OCI-LY7 (cell line): ENCODE results near the gene ATXN1. TPM values are rescaled to one million over a fixed set of nuclear protein-coding genes. Genes with fewer than 3 reads are reported as not detected.

Experiments
- BruUV-seq: library from RNA; stranded (reverse); fragments of 400-500 nt; replicated peaks from 2 replicates; lab custom pipeline; 2021; lab: Mats Ljungman, UMichigan
- CTCF ChIA-PET: fragments of 300-600 bp; sonication (Branson Sonifier 250); formaldehyde crosslinking; loops from one replicate; lab custom pipeline; 2022; ENCODE audit warnings: antibody characterized with exemption; ENCODE audit not compliant: unreplicated experiment; lab: Charles Lee
- POLR2A ChIA-PET: fragments of 300-600 bp; sonication (Branson Sonifier 250); formaldehyde crosslinking; loops from one replicate; lab custom pipeline; 2022; ENCODE audit warnings: antibody characterized with exemption; lab: Charles Lee
- DNase-seq: peaks from one replicate; pipeline ENCODE4 v3.0.0-alpha.2; 2015; ENCODE audit warnings: low spot score
- H2AFZ ChIP-seq: fragments of 200-600 bp; sonication (generic), shearing (Covaris generic); 2 replicates; pipeline ENCODE4 v1.6.1; 2014; ENCODE audit warnings: mild to moderate bottlenecking, antibody characterized with exemption, low read length, moderate library complexity
- H3K27ac ChIP-seq: fragments of 200-600 bp; sonication (generic); 2 replicates; pipeline ENCODE4 v1.5.1; 2014; ENCODE audit warnings: mixed run types, low read depth, mild to moderate bottlenecking, moderate library complexity, low read length, inconsistent platforms; ENCODE audit not compliant: poor library complexity, severe bottlenecking
- H3K36me3 ChIP-seq: fragments of 200-600 bp; sonication (generic); 2 replicates; pipeline ENCODE4 v1.6.1; 2014; ENCODE audit warnings: mild to moderate bottlenecking, antibody characterized with exemption, low read length, moderate library complexity, mixed read lengths; ENCODE audit not compliant: insufficient read depth
- H3K4me1 ChIP-seq: fragments of 200-600 bp; sonication (generic); 2 replicates; pipeline ENCODE4 v1.5.1; 2014; ENCODE audit warnings: mild to moderate bottlenecking, low read length; ENCODE audit not compliant: insufficient read depth, poor library complexity, severe bottlenecking
- H3K4me2 ChIP-seq: fragments of 200-600 bp; sonication (generic); 2 replicates; pipeline ENCODE4 v1.6.1; 2014; ENCODE audit warnings: mild to moderate bottlenecking, low read length
- H3K4me3 ChIP-seq: fragments of 200-600 bp; sonication (generic); 2 replicates; pipeline ENCODE4 v1.5.1; 2014; ENCODE audit warnings: mild to moderate bottlenecking, low read depth, low read length; ENCODE audit not compliant: poor library complexity, severe bottlenecking
- H3K79me2 ChIP-seq: fragments of 200-600 bp; sonication (generic); 2 replicates; pipeline ENCODE4 v1.6.1; 2016; ENCODE audit warnings: low read depth, mild to moderate bottlenecking, low read length, moderate library complexity, mixed read lengths; ENCODE audit not compliant: insufficient read depth
- H3K9me2 ChIP-seq: fragments of 200-600 bp; sonication (generic); 2 replicates; pipeline ENCODE4 v1.6.1; 2016; ENCODE audit warnings: mild to moderate bottlenecking, low read length, mixed read lengths; ENCODE audit not compliant: insufficient read depth
- H3K9me3 ChIP-seq: fragments of 200-600 bp; sonication (generic); 2 replicates; pipeline ENCODE4 v1.6.1; 2014; ENCODE audit warnings: mild to moderate bottlenecking, mixed run types, low read length, mixed read lengths
- H4K20me1 ChIP-seq: fragments of 200-600 bp; sonication (generic); 2 replicates; pipeline ENCODE4 v1.6.1; 2014; ENCODE audit warnings: mild to moderate bottlenecking, antibody characterized with exemption, low read length, moderate library complexity, mixed read lengths; ENCODE audit not compliant: insufficient read depth
- EZH2phosphoT487 ChIP-seq: fragments of 200-600 bp; sonication (generic); IDR thresholded peaks from 2 replicates; pipeline ENCODE4 v1.6.1; 2018; ENCODE audit warnings: low read depth, borderline replicate concordance, mild to moderate bottlenecking, mixed run types, antibody characterized with exemption, low read length, moderate library complexity, mixed read lengths
- intact Hi-C: fragments of 100-400 bp; cut with micrococcal nuclease; formaldehyde crosslinking; loops from one replicate; pipeline ENCODE4 v1.10.0; 2022; ENCODE audit not compliant: unreplicated experiment
- total RNA-seq, 2 experiments: library from RNA; depleted of rRNA in 1 of 2; stranded (reverse); fragments of >200 nt in 1 of 2; shearing (Covaris generic) in 1 of 2; gene quantifications; 2 replicates each; pipeline ENCODE4 v1.2.3, GENCODE V29; 2014 to 2022
- TF ChIP-seq, protein P1 (sequence below): fragments of 200-600 bp; sonication (generic); conservative IDR thresholded peaks from 2 replicates; pipeline ENCODE4 v1.5.1; 2014; ENCODE audit warnings: mild to moderate bottlenecking, antibody characterized with exemption, low read length, moderate library complexity, mixed read lengths

ATXN1 gene
- total RNA-seq, 2 experiments from 2014 or later = not detected

DNA sequence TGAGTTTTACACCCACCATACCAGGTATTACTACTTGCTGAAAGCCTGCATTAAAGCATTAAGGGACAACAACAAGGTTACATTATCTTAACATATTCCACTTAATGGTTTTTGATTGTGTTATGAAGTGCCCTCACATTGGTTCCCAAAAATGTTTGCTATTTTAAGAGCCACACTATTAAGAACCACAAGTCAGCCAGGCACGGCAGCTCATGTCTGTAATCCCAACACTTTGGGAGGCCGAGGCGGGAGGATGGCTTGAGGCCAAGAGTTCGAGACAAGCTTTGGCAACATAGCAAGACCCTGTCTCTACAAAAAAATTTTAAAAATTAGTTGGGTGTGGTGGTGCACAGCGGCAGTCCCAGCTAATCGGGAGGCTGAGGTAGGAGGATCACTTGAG is 28.2 kb downstream of the ATXN1 start:
- Histone ChIP-seq H3K4me1 (no peaks in the 10 kb centered on the region), H3K27ac (no peak overlapping the region), H4K20me1 (no peaks in the 10 kb centered on the region), H3K4me3 (no peak overlapping the region), H3K9me2 (no peaks in the 10 kb centered on the region), H2AFZ (no peak overlapping the region), H3K4me2 (no peak overlapping the region), H3K9me3 (no peaks in the 10 kb centered on the region), H3K36me3 (no peaks in the 10 kb centered on the region), H3K79me2 (no peaks in the 10 kb centered on the region)
- ChIA-PET CTCF (no interaction called here), POLR2A (no interaction called here)
- TF ChIP-seq, protein P1, sequence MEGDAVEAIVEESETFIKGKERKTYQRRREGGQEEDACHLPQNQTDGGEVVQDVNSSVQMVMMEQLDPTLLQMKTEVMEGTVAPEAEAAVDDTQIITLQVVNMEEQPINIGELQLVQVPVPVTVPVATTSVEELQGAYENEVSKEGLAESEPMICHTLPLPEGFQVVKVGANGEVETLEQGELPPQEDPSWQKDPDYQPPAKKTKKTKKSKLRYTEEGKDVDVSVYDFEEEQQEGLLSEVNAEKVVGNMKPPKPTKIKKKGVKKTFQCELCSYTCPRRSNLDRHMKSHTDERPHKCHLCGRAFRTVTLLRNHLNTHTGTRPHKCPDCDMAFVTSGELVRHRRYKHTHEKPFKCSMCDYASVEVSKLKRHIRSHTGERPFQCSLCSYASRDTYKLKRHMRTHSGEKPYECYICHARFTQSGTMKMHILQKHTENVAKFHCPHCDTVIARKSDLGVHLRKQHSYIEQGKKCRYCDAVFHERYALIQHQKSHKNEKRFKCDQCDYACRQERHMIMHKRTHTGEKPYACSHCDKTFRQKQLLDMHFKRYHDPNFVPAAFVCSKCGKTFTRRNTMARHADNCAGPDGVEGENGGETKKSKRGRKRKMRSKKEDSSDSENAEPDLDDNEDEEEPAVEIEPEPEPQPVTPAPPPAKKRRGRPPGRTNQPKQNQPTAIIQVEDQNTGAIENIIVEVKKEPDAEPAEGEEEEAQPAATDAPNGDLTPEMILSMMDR = no peak
- TF ChIP-seq EZH2phosphoT487 = no peak
- no TSS peak for BruUV-seq
- intact Hi-C loops = no loop called here
- no peak for DNase-seq

DNA sequence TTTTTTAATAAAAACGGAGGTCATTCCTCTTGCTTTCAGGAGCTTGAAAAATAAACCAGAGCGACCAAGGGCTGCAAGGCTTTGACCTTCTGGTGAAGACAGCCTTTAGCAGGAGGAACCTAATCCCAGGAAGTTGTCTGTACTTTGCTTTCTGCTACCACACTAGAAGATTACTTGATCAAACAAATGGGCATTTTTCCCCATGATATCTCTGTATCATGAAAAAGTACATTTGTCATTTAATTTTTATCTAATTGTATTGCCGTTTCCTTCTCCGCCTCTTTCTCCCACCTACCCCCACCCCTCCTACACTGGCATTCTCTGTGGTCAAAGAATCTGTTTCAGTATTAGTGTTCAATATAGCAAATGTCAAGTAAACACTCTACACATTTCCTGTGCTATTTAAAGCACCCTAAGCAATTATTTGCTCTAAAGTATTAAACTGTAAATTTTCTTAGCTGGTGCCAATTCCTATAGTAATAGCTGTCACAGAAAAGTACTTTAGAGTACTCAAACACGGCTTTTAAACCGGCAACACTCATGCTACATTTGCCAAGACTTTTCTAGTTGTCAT is 29.7 kb downstream of the ATXN1 start:
- no peak overlapping the region for H3K4me3 ChIP-seq
- no peak overlapping the region for H2AFZ ChIP-seq
- ChIA-PET POLR2A (interaction anchor here (0.6 kb wide), 2 partner anchors 21 to 379 kb away, joined by 4 to 6 read pairs; no protein-coding TSS in a partner anchor), CTCF (no interaction called here)
- no peaks in the 10 kb centered on the region for H3K9me3 ChIP-seq
- H3K79me2 ChIP-seq = no peaks in the 10 kb centered on the region
- no peak for DNase-seq
- TF ChIP-seq, protein P1 = no peak
- no peak for TF ChIP-seq EZH2phosphoT487
- H3K4me1 ChIP-seq = no peaks in the 10 kb centered on the region
- BruUV-seq = no TSS peak
- intact Hi-C loops = no loop called here
- no peak overlapping the region for H3K4me2 ChIP-seq
- no peaks in the 10 kb centered on the region for H3K9me2 ChIP-seq
- no peaks in the 10 kb centered on the region for H3K36me3 ChIP-seq
- H4K20me1 ChIP-seq = no peaks in the 10 kb centered on the region
- H3K27ac ChIP-seq = no peak overlapping the region

DNA sequence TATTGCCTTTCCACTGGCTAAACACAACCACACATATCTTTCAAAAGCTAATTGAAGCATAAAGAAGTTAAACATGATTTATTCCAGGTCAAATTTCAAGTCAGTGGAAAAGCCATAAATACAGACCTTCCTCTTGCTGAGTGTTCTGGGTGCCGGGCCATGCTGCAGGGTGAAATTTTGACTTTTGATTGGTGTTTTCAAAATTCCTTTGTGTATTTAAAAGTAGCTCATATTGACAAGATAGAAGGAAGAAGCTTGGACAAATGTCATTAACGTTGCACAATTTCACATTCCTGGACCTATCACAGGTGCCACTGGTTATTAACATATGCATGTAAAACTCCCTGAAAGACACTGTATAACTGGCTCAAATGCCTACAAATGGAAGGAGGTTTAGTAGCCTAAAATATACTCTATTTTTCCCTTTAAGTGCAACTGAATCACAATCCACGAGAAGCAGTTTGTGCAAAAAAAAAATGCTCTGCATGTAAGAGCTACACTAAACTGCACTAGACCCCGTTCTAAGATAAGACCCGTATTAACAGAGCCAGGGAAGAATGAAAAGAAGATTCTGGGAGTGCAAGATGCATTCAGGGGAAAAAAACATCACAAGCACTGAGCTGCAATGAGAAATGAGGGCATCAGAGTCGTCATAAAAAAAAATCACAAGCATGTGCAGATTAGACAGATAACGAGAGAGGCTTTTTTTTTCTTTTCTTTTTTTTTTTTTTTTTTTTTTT is 30.4 kb downstream of the ATXN1 start:
- H3K4me2 ChIP-seq = no peak overlapping the region
- no peaks in the 10 kb centered on the region for H3K9me2 ChIP-seq
- no peaks in the 10 kb centered on the region for H4K20me1 ChIP-seq
- H3K36me3 ChIP-seq = no peaks in the 10 kb centered on the region
- no peak for DNase-seq
- CTCF ChIA-PET = no interaction called here
- H3K9me3 ChIP-seq = no peaks in the 10 kb centered on the region
- H2AFZ ChIP-seq = no peak overlapping the region
- no peaks in the 10 kb centered on the region for H3K79me2 ChIP-seq
- H3K4me3 ChIP-seq = no peak overlapping the region
- intact Hi-C loops = no loop called here
- POLR2A ChIA-PET = interaction anchor here (0.6 kb wide), 2 partner anchors 21 to 378 kb away, joined by 4 to 6 read pairs; no protein-coding TSS in a partner anchor
- no TSS peak for BruUV-seq
- TF ChIP-seq, protein P1 = no peak
- no peak for TF ChIP-seq EZH2phosphoT487
- no peaks in the 10 kb centered on the region for H3K4me1 ChIP-seq
- no peak overlapping the region for H3K27ac ChIP-seq
